ENCODE measurements around the gene SLC26A6.

DNA sequence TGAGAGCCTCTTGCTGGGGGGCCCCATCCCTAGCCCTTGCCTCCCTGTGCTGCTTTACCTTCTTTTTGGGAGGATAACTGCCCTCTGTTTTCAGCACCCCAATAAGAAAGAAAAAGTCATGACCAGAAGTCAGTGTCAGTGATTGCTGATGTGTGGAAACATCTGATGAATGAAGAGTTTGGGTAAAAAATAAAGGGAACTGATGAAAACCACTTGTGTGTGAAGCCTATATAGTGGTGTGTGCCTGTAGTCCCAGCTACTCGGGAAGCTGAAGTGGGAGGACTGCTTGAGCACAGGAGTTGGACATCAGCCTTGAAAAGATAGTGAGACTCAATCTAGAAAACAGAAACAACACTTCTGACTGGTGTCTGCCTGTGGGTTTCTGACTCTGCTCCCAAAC lies 37.3 kb upstream of the SLC26A6 start:
- TF ChIP-seq POLR2A (IDR thresholded peaks at IDR 0.05) (no peak), POLR2AphosphoS5 (IDR thresholded peaks at IDR 0.05) (no peak)
- TF ChIP-seq, protein P1, sequence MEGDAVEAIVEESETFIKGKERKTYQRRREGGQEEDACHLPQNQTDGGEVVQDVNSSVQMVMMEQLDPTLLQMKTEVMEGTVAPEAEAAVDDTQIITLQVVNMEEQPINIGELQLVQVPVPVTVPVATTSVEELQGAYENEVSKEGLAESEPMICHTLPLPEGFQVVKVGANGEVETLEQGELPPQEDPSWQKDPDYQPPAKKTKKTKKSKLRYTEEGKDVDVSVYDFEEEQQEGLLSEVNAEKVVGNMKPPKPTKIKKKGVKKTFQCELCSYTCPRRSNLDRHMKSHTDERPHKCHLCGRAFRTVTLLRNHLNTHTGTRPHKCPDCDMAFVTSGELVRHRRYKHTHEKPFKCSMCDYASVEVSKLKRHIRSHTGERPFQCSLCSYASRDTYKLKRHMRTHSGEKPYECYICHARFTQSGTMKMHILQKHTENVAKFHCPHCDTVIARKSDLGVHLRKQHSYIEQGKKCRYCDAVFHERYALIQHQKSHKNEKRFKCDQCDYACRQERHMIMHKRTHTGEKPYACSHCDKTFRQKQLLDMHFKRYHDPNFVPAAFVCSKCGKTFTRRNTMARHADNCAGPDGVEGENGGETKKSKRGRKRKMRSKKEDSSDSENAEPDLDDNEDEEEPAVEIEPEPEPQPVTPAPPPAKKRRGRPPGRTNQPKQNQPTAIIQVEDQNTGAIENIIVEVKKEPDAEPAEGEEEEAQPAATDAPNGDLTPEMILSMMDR (IDR thresholded peaks at IDR 0.05), result no peak
